Hippocampal formation (tissue), 2 donors: Measurements from ENCODE around the gene BMP7.

Source experiments
- DNase-seq, 2 donors: peaks; one replicate each; lab custom pipeline; 2025; lab: John Stamatoyannopoulos, UW

BMP7 gene

DNA sequence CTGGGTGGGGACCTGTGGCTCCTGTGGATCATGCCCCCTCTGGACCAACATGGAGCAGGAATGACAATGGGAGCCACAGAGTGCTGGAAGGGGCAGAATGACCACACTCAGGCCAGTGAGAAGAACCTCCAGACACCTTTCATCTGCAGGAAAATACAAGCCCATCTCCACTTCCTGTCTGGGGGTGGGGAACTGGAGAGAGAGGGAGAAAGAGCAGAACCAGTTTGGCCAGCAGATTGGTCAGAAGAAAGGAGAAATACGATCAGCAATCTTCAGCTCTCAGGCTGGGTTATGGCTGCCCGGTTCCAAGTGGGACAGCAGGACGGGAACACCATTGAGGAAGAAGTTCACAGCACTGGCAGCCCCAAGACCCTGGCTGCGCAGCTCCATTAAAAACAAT lies 37.0 kb downstream of the BMP7 start:
- DNase-seq = no peak

DNA sequence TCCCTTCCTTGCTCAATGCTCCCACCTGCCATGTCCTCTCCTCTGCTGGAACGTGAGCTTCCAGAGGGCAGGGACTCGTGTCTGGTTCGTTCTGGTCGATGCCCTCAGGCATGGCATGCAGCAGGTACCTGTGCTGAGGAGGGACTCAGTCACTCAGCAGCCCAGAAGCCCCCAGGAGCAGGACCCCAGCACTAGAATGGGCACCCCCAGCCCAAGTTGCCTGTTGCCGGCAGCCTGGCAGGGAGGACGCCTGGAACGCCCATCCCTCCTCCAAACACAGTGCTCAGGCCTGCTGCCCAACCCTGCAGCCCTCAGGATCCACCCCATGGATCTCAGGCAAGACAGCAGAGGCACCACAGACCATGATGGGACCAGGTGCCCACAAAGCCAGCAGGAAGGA lies 40.6 kb downstream of the BMP7 start:
- no peak for DNase-seq

DNA sequence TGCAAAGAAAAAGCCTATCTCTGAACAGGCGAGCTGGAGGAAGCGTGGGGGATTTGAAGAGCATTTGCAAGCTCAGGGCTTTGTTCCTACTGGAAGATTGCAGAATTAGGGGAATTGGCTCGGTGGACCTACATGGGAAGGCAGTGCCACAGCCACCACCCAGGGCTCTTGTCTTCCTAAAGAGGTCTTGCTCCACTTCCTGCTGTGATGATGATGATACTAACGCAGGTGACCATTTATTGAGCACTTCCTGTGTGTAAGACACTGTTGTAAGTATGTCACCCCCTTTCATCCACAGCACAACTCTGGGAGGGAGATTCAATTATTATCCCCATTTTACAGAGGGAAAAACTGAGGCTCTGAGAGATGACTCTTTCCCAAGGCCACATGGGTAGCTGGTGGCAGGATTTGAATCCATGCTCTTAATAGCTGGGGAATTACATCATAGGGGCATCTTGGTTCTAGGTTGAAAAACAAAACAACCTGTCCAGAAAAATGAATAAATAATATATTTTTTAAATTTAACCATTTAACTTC lies 41.2 kb downstream of the BMP7 start:
- DNase-seq = no peak

DNA sequence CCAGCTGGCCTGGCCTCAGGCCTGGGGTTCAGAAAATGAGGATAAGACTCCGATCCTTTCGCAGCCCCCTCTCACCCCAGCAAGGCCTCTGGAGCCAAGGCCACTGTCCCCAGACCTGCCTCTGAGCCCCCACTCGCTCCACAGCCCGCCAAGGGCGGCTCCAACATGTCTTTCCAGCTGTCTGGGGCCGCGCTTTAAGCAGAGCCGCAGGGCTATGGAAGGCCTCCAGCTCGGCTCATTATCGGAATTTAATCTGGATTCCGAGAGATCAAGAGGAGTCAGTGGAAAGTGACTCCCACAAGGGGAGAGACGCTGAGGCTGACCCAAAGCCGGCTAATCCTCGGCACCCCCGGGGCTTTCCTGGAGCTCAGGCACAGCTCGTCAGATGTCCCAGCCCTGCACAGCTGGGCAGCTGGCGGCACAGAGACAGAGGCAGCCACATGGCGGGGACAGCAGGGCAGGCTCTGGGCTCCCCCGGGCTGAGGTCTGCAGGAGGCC lies 41.8 kb downstream of the BMP7 start:
- DNase-seq = peak in 1 of 2 donors; percentile 12

DNA sequence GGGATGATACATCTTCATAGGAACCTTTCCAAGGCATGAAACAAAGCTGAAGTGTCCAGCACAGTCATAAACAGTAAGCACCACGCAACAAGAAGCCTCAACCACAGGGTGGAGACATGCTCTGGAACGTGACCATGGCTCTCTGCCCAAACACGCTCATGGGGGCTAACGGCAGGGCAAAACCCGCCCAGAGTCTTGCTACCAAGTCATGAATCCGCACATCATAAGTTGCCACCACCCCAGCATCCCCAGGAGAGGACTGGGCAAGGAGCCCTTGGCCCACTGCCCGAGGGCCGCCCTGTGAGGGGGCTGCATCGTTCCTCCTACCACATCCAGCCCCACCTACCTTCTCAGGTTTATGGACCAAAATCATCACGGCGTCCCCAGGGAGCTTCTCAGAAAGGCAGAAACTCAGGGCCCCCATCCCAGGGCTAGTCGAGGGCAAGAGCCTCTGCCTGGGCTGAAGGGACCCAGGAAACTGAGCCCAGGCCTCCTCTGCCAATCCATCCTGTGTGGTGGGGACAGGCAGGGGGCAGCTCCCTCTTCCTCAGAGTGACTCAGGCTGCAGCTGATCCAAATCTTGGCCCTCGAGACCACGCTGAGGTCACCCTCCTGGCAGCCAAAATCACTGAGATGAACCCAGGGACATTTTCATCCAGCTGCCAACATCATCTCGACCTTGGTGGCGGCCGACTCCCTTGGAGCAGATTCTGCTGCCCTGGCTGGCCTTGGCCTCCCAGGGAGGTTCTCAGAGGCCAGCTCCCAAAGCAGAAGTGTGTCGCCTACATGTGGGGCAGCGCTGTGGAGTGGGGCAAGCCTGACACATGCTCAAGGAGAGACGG lies 42.6 kb downstream of the BMP7 start:
- DNase-seq = no peak

DNA sequence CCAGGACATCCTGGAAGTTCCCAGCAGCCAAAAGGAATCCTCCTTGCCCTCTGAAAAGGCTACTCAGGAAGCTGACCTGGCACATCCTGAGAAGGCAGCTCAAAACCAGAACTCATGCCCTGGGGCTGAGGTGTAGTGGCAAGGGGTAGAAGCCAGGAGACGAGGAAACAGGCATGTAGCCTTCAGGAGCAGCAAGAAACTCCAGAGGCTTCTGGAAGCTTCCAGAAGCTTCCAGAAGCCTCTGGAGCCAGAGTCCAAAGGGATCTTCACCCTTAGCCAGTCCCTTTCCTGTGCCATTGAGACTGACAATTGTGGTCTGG lies 43.9 kb downstream of the BMP7 start:
- no peak for DNase-seq

DNA sequence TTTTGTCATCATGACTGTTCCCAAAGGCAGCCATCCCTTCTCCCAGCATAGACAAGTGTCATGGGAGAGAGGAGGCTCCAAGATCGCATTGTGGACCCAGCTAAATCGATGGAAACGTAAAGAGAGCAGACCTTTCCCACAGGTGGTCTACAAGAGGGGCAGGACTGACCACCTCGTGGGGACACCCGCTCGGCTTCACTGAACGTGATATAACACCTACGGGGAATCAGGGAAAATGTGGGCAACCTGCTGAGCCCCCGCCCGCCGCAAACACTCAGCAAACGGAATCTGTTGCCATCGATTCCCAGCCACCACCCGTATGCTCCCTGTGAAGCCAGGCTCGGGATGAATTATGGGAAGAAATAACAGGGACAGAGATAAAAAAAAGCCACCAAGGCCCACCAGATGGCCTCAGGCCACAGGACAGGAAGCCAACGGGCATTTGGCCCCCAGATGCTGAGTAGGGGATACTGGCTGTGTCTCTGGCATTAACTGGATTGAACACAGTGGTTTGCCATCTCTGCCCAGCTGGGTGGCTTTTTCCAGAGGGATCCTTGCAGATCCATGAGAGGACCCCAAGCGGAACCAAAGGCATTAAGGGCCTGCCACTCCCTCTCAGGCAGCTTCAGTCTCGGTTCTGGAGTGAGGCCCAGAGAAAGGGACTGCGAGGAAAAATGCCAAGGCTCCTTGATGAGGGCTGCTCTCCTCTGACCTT lies 44.4 kb downstream of the BMP7 start:
- no peak for DNase-seq

DNA sequence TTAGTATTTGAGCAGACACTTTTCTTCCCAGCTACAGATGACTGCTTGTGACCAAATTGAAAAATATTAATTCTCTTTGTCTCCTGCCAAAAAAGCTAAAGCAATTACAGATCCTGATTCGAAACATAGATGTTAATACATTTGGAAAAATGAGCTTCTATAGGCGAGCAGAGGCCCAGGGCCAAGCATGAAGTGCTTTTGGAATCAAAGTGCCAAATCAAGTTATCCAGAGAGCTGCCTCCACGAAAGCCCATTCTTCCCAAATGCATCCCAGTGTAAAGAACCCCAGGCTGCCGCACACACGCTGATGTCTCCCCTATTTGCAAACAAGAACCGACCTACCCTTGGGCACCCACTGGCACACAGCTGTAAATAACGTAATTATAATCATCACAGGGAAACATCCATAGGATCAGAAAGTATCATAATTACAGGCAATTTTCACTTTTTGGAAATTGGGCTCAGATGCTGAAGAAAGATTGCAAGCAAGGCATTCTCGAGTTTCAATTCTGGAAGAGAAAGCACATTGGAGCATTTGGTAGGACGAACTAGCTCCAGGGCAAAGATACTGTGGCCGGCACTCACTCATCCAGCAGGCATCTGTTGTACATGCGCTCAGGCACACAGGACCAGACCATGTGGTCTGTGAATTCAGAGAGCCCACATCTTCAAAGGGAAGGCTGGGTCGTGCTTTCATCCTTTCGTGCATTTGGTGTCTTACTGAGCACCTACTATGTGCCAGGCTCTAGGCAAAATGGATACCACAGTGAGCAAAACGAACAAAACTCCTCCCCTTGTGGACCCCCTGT lies 45.9 kb downstream of the BMP7 start:
- no peak for DNase-seq

DNA sequence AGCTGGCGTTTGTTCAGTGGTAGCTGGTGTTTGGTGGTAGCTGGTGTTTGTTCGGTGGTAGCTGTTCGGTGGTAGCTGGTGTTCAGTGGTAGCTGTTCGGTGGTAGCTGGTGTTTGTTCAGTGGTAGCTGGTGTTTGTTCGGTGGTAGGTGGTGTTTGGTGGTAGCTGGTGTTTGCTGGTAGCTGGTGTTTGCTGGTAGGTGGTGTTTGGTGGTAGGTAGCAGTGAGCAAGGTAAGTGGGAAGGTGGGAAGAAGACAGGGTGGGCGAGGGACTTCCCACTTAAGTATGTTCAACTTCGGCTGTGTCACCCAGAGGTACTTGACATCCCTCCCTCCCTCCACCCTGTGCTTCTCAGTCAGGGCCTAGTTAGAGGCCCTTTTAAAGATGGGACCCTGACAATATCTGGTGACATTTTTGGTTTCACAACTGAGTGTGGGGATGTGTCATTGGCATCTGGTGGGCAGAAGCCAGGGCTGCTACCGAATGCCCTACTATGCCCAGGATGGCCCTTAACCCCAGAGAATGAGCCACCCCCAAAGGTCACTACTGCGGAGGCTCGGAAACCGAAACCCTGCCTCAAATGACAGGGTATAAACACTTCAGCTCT lies 47.3 kb downstream of the BMP7 start:
- no peak for DNase-seq

DNA sequence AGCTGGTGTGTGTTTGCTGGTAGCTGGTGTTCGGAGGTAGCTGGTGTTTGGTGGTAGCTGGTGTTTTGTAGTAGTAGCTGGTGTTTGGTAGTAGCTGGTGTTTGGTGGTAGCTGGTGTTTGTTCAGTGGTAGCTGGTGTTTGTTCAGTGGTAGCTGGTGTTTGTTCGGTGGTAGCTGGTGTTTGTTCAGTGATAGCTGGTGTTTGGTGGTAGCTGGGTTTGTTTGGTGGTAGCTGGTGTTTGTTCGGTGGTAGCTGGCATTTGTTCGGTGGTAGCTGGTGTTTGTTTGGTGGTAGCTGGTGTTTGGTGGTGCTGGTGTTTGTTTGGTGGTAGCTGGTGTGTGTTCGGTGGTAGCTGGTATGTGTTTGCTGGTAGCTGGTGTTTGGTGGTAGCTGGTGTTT lies 48.0 kb downstream of the BMP7 start:
- DNase-seq = no peak

DNA sequence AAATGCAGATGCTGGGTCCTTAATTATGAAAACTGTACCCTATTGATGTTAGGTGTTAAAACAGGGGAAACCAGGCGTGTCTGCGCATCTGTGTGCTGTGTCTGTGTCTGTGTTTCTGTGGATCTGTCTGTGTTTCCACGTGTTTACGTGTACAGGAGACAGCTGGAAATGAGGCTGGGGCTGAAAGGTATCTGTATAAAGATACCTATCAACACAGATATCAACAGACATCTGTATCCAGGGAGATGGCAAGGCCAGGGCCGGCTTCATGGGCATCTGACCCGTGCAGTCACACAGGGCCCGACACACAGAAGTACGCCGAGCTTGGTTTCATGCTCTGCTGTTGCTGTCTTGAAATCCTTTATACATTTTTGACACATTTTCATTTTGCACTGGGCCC lies 48.6 kb downstream of the BMP7 start:
- no peak for DNase-seq

DNA sequence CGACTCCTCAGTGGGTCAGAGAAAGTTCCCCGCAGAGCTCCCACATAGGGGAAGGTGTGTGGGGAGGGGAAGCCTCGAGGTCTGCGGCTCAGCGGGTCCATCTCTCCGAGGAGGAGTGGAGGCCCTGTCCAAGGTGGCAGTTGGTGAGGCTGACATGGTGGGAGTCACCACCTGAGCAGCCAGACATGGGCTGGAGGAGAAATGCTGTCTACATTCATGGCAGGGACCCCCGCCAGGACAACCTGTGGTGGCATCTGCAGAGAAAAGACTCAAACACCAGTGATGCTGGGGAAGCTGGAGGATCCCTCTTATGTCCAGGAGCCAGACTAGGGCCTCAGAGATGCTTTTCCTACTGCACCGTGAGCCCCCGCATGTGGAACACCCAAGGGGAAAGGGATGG lies 49.8 kb downstream of the BMP7 start:
- DNase-seq = no peak

DNA sequence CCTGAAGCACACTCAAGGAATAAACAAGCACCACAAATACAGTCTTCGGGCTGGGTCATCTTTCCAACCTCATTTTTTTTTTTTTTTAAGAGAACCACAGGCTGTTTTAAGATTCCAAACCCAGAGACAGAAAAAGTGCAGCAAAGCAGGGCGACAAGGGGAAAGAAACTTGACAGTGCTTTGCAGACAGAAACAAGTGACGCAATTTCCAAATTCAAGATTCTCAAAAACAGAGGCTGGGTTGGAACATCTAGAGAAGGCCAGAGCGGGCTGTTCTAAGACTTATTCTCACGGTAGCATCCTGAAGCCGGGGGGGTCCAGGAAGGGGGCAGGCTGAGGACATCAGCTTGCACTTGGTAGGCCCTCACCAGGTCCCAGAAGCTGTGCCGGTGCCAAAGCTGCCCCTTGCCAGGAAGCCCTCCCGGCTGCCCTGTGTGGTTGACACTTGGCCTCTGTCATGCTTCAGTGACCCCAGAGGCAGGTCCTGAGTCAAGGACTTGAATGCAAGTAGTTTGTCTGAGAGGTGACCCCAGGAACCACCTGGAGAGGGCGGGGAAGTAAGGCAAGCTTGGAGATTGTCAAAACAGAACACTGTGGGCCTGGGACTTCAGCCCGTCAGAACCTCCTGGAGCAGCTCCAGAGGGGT lies 50.5 kb downstream of the BMP7 start:
- DNase-seq = no peak

DNA sequence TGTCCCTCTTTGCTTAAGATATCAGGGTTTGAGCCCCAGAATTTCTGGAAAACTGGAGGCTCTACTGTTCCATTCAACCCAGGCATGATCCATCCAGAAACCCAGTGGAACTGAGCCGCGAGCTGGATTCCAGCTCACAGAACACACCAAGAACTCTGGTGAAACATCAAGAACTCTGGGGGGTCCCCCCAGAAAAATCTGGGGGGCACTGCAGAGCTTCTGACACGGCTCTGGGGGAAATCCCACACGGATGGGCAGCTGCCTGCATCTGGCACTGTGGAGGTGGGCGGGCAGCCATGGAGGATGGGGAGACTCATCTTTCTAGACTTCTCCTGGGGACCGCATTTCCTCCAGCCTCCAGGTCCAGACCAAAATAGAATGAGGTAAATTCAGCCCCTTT lies 51.0 kb downstream of the BMP7 start:
- DNase-seq = no peak

DNA sequence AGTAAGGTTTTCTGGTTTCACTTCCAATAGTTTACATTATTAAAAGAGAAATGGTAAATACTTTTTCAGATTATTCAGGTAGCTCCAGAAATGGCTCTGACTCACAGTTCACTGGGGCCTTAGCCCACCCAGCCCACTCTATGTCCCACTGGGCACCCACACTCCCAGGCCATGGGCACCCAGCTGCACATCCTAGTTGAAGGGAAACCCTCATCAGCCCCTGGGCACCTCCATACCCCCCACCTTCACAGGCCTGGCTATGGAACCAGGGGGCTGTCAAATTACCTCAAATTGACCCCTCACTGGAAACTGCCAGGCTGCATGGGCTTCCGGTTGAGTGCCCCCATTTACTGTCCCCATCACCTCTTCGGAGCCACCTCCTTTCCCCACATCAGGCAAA lies 51.5 kb downstream of the BMP7 start:
- DNase-seq = no peak

DNA sequence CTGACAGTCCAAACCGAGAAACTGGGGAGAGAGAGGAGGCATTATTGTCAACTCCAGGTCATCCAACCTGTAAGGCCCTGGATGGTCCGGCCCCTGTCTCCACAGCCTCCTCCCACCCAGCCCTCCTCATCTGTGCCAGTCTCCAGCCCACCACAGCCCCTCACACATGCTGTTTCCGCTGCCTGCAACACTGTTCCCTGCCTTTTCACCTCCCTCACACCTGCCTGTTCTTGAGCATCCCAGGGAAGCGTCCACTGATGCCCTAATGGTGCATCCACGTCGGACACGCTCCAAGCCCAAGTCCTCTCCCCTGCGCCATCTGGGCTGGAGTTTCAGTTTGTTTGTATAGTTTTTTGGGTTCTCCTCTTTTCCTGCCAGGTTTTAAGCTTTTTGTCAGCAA lies 52.0 kb downstream of the BMP7 start:
- DNase-seq = no peak

DNA sequence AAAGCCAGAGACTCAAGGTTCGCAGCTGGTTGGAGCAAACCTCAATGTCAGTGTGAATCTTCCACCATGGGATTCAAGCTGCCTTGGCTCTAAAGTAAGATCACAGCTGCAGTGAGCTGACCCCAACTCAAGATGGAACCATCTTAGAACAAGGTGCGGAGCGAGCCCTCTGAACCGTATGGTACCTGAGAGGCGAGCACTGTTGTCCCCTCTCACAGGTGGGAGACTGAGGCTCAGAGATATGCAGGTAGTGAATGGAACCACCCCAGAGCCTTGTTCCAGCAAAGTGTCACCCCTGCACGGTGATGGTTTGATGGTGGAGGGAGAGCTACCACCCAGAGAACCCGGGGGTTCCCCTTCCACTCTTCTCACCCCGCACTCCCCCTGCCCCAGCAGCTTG lies 52.5 kb downstream of the BMP7 start:
- DNase-seq = no peak

DNA sequence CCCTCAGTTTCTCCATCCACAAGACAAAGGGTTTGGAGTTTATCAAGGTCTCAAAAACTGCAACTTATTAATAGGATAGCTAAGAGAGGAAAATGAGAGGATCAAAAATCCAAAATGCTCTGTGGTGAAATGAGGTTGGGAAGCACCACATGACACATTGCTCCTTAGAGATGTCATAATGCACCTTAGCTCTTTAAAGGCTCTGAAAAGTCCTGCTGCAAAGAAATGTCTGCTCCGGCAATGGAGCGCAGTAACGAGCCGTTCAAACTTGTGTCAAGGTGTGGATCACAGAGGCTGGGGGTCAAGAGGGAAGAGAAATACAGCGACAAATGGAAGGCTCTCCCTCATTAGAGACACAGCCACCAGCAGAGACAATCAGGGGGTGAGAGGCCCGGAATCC lies 53.1 kb downstream of the BMP7 start:
- DNase-seq = no peak

DNA sequence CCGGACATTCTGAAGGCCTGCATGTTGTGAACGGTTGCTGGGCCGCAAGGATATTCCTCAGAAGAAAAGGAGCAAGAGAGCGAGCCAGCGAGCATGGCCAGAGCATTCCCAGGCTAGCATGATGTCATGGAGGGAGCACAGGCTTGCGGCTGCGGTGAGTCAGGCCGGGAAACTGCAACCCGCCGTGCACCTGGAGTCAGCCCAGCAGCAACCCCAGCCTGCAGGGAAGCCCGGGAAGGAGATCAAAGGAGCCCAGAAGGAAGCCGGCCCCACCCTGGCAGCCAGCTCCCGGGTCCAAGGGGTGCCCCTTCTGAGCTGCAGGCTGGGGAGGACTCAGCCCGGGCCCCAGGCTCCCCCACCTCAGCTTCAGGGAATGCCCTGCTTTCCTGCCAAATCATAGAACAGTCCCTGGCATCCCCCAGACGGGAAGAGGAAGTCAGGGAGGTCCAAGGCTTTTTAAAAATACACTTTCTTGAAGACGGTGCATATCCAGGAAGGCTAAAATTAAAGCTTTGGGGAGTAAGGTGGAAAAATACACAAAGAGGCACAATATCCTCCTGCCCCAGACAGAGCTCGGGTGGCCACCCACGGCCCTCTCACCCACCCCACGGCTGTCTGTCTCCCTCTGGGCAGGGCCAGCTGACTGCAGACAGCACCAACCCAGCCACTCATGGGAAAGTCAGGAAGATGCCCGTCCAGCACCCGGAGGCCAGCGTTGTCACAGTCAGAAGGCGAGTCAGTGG lies 53.7 kb downstream of the BMP7 start:
- peak; percentile 21 to 22 for DNase-seq

DNA sequence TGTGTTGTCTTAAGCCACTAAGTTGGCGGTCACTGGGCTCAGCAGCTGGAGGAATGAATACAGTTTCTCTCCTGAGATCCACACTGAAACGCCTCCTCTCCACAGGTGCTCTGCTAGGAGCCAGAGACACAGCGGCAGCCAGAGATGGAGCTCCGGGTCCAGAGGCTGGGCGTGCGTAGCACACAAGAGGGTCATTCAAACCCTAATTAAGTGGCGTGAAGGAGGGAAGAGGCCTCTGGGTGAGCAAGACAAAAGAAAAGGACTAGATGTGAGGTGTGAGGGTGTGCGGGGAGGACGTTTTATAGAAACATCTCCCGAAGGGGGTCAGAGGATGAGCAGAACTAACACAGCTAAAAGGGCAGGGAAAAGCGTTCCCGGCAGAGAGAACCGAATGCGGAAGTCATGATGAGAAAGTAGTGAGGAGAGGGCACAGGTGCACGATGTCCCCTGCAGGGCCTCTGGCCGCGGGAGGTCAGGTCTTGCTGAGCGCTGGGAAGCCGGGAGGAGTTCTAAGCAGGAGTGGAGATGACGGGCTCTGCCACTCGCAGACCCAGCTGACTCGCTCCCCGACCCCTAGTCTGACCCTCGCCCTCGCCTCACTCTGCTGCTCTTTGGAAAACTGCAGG lies 54.4 kb downstream of the BMP7 start:
- no peak for DNase-seq
